Uterus (tissue), 2 donors: ENCODE results near the gene GPR171.

Source experiments
- POLR2A ChIP-seq, 2 donors: fragments of 450-650 bp; IDR thresholded peaks; one replicate each; pipeline ENCODE4 v1.6.1; 2016; ENCODE audit warnings: antibody characterized with exemption in 2 of 2, mild to moderate bottlenecking in 1 of 2, moderate library complexity in 1 of 2
- TF ChIP-seq, protein P1 (sequence below), 4 experiments: fragments of 200-600 bp in 2 of 4; fragments of 450-650 bp in 2 of 4; sonication (generic) in 2 of 4; IDR thresholded peaks; one replicate each; pipeline ENCODE4 v1.5.1; 2016 to 2019; ENCODE audit warnings: antibody characterized with exemption in 4 of 4, mild to moderate bottlenecking in 2 of 4, moderate library complexity in 1 of 4

DNA sequence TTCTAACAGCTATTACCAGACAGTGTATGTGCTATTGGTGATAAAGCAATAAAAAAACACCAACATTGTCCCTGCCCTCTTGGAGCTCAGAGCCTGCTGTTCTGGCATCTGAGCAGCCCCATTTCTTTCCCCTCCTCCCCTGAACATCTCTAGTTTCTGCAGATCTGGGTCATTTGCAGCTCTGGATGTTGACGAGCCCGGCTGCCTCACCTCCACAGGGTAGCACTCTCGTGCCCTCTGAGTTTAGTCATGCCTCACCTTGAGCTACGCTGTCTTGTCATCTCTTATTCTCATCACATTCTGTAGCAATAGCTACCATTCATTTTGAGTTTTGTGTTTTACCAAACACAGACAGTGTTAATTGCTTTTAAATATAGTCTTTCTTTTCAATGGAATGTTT is 30.0 kb upstream of the GPR171 start:
- TF ChIP-seq, protein P1, sequence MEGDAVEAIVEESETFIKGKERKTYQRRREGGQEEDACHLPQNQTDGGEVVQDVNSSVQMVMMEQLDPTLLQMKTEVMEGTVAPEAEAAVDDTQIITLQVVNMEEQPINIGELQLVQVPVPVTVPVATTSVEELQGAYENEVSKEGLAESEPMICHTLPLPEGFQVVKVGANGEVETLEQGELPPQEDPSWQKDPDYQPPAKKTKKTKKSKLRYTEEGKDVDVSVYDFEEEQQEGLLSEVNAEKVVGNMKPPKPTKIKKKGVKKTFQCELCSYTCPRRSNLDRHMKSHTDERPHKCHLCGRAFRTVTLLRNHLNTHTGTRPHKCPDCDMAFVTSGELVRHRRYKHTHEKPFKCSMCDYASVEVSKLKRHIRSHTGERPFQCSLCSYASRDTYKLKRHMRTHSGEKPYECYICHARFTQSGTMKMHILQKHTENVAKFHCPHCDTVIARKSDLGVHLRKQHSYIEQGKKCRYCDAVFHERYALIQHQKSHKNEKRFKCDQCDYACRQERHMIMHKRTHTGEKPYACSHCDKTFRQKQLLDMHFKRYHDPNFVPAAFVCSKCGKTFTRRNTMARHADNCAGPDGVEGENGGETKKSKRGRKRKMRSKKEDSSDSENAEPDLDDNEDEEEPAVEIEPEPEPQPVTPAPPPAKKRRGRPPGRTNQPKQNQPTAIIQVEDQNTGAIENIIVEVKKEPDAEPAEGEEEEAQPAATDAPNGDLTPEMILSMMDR (IDR thresholded peaks at IDR 0.05): no peak
- TF ChIP-seq POLR2A (IDR thresholded peaks at IDR 0.05): no peak
